Measurements from ENCODE around the gene ATXN7L3. TPM values are rescaled to one million over a fixed set of nuclear protein-coding genes. Genes with fewer than 3 reads are reported as not detected.

Gene ATXN7L3
- total and polyA plus RNA-seq, 9 of the 15 experiments (the other 6 are each of a cell fraction or from before 2014, with no cell fraction given) = 0.62 to 66.1 (median 33.2) TPM

DNA sequence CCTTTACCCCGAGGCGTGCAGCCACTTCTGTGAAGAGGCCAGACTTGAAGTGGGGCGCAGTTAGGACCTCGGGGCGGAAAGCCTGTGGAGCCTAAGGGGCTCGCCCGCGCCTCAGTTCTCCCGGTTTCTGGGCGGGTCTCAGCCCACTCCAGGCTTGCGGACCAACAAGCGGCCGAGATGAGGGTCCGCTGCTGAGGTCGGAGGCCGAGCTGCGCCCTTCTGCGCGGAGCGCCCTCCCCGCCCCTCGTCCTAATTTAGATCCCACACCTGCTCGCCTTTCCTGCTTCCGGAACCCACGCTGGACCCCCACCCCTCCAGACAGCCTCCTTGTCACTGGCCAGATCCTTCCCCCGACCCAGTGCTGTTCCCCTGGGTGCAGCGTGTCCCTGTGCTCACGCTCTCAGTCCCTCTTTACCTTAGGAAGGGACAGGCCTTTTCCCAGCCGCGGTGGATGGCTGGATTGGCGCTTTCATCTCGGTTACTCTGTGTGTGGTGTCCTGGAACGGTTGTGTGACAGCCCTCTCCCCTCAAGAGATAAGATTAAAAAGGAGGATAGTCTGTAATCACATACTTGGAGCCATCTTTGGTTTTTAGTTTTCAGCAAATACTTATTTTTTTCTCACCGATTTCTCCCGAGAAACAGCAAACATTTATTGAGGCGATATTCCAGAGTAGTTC is 933 bp upstream of the ATXN7L3 start (continued):
- TF ChIP-seq ZNF511 (CRISPR knock-in tag; IDR thresholded peaks at IDR 0.05) (0 out of 2 replicates have a peak, but pooled peaks have one; percentile 22), C11orf30 (IDR thresholded peaks at IDR 0.05; ENCODE audit: low read depth) (no peak), HNRNPL (IDR thresholded peaks at IDR 0.05; ENCODE audit: low read depth, low read length) (no peak), NELFE (IDR thresholded peaks at IDR 0.05; ENCODE audit: insufficient read depth, insufficient read length) (no peak), ZNF274 (IDR thresholded peaks at IDR 0.05; ENCODE audit: borderline replicate concordance, low read depth, low read length) (no peak), SIN3B (IDR thresholded peaks at IDR 0.05; ENCODE audit: low read depth) (peak; percentile 41; the same call in 1 of the 2 replicates), PTBP1 (IDR thresholded peaks at IDR 0.05; ENCODE audit: low read depth, low read length) (no peak), SOX6 (IDR thresholded peaks at IDR 0.05) (no peak), ZNF41 (CRISPR knock-in tag; conservative IDR thresholded peaks at IDR 0.05) (no peak), NR1H2 (CRISPR knock-in tag; IDR thresholded peaks at IDR 0.05) (no peak), TRIM28 (IDR thresholded peaks at IDR 0.05) (no peak), ZNF12 (CRISPR knock-in tag; IDR thresholded peaks at IDR 0.05) (no peak), RHOXF2B (CRISPR knock-in tag; conservative IDR thresholded peaks at IDR 0.05) (no peak), NBN (IDR thresholded peaks at IDR 0.05; ENCODE audit: low read depth) (no peak), ZNF212 (CRISPR knock-in tag; IDR thresholded peaks at IDR 0.05) (no peak), SFPQ (IDR thresholded peaks at IDR 0.05; ENCODE audit: low read depth, low read length) (no peak), BRD4 (IDR thresholded peaks at IDR 0.05) (no peak), GTF2B (IDR thresholded peaks at IDR 0.05; ENCODE audit: extremely low read depth, insufficient read length) (no peak), POU5F1 (IDR thresholded peaks at IDR 0.05; ENCODE audit: borderline replicate concordance, low read depth, low read length, partially characterized antibody) (no peak), MIER1 (IDR thresholded peaks at IDR 0.05; ENCODE audit: low read depth) (no peak), SMARCC2 (IDR thresholded peaks at IDR 0.05; ENCODE audit: low read depth) (no peak), GTF2A2 (tag; IDR thresholded peaks at IDR 0.05) (no peak), ZNF589 (CRISPR knock-in tag; IDR thresholded peaks at IDR 0.05; ENCODE audit: low read depth) (no peak), IRF2 (CRISPR knock-in tag; IDR thresholded peaks at IDR 0.05) (no peak), ATF1 (CRISPR knock-in tag; IDR thresholded peaks at IDR 0.05) (no peak), ATF1 (tag; IDR thresholded peaks at IDR 0.05) (0 out of 2 replicates have a peak, but pooled peaks have one; percentile 33)
- TF ChIP-seq, protein P1, sequence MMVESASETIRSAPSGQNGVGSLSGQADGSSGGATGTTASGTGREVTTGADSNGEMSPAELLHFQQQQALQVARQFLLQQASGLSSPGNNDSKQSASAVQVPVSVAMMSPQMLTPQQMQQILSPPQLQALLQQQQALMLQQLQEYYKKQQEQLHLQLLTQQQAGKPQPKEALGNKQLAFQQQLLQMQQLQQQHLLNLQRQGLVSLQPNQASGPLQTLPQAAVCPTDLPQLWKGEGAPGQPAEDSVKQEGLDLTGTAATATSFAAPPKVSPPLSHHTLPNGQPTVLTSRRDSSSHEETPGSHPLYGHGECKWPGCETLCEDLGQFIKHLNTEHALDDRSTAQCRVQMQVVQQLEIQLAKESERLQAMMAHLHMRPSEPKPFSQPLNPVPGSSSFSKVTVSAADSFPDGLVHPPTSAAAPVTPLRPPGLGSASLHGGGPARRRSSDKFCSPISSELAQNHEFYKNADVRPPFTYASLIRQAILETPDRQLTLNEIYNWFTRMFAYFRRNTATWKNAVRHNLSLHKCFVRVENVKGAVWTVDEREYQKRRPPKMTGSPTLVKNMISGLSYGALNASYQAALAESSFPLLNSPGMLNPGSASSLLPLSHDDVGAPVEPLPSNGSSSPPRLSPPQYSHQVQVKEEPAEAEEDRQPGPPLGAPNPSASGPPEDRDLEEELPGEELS (CRISPR knock-in tag; IDR thresholded peaks at IDR 0.05; ENCODE audit: borderline replicate concordance) = no peak

Data from K562 (cell line).